Astrocyte (in vitro differentiated cells and primary cell): Measurements from ENCODE around the gene CD44.

Source experiments
- EZH2 ChIP-seq: IDR thresholded peaks from 2 replicates; pipeline ENCODE4 v1.6.1; 2012; ENCODE audit warnings: mild to moderate bottlenecking, low read length, inconsistent platforms; ENCODE audit not compliant: insufficient read depth
- TF ChIP-seq, protein P1 (sequence below): IDR thresholded peaks from 2 replicates; pipeline ENCODE4 v1.5.1; 2011; ENCODE audit warnings: low read depth, mild to moderate bottlenecking, inconsistent platforms, low read length, moderate library complexity; ENCODE audit not compliant: insufficient read depth

- TF ChIP-seq, protein P1, sequence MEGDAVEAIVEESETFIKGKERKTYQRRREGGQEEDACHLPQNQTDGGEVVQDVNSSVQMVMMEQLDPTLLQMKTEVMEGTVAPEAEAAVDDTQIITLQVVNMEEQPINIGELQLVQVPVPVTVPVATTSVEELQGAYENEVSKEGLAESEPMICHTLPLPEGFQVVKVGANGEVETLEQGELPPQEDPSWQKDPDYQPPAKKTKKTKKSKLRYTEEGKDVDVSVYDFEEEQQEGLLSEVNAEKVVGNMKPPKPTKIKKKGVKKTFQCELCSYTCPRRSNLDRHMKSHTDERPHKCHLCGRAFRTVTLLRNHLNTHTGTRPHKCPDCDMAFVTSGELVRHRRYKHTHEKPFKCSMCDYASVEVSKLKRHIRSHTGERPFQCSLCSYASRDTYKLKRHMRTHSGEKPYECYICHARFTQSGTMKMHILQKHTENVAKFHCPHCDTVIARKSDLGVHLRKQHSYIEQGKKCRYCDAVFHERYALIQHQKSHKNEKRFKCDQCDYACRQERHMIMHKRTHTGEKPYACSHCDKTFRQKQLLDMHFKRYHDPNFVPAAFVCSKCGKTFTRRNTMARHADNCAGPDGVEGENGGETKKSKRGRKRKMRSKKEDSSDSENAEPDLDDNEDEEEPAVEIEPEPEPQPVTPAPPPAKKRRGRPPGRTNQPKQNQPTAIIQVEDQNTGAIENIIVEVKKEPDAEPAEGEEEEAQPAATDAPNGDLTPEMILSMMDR, result no peak
- TF ChIP-seq EZH2, result no peak
Measured at GRCh38 chr11:35178873-35179272, 39.9 kb downstream of the CD44 start.
